ENCODE results near the gene MAP3K21.

MAP3K21 gene

DNA sequence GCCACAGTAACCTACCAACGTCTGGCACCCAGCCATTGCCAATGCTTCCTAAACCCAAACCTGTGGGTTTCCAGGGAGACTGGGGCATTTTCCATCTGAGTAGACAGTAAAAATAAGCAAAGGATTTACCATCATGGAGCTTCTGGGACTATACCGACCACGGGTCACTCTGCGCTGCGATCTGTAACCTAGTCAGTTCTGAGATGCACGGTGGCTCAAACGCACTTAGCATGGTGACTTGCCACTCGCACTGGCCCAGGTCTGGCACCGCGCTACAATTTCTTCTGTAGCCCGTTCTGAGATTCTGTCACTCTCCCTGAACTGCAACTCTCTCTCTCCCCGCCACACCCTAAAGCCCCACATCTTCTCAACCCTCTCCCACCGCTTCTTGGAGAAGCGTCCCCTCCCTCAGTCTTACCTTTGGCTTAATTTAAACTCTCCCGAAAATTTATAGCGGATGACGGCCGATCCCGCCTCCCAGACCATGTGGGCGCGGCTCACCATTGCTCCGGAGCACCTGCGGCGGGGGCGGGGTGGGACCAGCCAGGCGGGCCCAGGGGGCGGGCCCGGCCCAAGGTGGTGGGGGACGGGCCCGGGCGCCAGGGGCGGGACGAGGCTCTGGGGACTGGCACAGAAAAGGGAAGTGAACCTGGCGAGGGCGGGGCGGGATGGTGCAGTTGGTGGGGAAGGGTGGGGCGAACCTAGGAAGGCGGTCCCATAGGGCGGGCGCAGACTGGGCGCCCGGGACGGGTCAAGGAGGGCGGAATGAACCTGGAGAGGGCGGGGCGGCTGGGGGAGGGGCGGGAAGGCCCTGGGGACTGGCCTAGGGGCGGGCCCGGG is 493 bp upstream of the MAP3K21 start:
- H3K9me3 ChIP-seq (ENCODE audit: control insufficient read depth, low read length): no peaks in the 10 kb centered on the region
- peak overlapping the region; percentile 31 for H3K4me3 ChIP-seq (ENCODE audit: extremely low read depth, insufficient read depth, low read length, poor library complexity, severe bottlenecking)
- no peaks in the 10 kb centered on the region for H3K36me3 ChIP-seq (ENCODE audit: control insufficient read depth, insufficient read depth, low read length)
- WGBS, 2 experiments (ENCODE audit: insufficient coverage in 2 of 2): 5% methylated on average over 21 to 23 of the region's 49 CpGs
- no peak overlapping the region for H3K27ac ChIP-seq (ENCODE audit: low read depth, low read length, severe bottlenecking)
- no peaks in the 10 kb centered on the region for H3K4me1 ChIP-seq (ENCODE audit: control insufficient read depth, insufficient read depth, low read length, poor library complexity, severe bottlenecking)

DNA sequence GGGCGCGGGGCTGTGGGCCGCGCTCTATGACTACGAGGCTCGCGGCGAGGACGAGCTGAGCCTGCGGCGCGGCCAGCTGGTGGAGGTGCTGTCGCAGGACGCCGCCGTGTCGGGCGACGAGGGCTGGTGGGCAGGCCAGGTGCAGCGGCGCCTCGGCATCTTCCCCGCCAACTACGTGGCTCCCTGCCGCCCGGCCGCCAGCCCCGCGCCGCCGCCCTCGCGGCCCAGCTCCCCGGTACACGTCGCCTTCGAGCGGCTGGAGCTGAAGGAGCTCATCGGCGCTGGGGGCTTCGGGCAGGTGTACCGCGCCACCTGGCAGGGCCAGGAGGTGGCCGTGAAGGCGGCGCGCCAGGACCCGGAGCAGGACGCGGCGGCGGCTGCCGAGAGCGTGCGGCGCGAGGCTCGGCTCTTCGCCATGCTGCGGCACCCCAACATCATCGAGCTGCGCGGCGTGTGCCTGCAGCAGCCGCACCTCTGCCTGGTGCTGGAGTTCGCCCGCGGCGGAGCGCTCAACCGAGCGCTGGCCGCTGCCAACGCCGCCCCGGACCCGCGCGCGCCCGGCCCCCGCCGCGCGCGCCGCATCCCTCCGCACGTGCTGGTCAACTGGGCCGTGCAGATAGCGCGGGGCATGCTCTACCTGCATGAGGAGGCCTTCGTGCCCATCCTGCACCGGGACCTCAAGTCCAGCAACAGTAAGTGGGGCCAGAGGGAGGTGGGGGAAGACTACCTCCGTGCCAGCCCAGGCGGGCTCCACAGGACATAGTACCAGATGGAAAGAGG is 808 bp downstream of the MAP3K21 start:
- 1% methylated on average over 77 to 85 of the region's 96 CpGs for WGBS, 2 experiments (ENCODE audit: insufficient coverage in 2 of 2)
- Histone ChIP-seq H3K9me3 (ENCODE audit: control insufficient read depth, low read length) (no peaks in the 10 kb centered on the region), H3K4me1 (ENCODE audit: control insufficient read depth, insufficient read depth, low read length, poor library complexity, severe bottlenecking) (no peaks in the 10 kb centered on the region), H3K4me3 (ENCODE audit: extremely low read depth, insufficient read depth, low read length, poor library complexity, severe bottlenecking) (peak overlapping the region; percentile 51), H3K36me3 (ENCODE audit: control insufficient read depth, insufficient read depth, low read length) (no peaks in the 10 kb centered on the region), H3K27ac (ENCODE audit: low read depth, low read length, severe bottlenecking) (no peak overlapping the region)

- no peak overlapping the region for H3K27ac ChIP-seq (ENCODE audit: low read depth, low read length, severe bottlenecking)
- no peaks in the 10 kb centered on the region for H3K4me1 ChIP-seq (ENCODE audit: control insufficient read depth, insufficient read depth, low read length, poor library complexity, severe bottlenecking)
- H3K4me3 ChIP-seq (ENCODE audit: extremely low read depth, insufficient read depth, low read length, poor library complexity, severe bottlenecking): no peak overlapping the region
- H3K9me3 ChIP-seq (ENCODE audit: control insufficient read depth, low read length): no peaks in the 10 kb centered on the region
- H3K36me3 ChIP-seq (ENCODE audit: control insufficient read depth, insufficient read depth, low read length): no peaks in the 10 kb centered on the region
- 78 to 92% methylated on average over 5 to 8 of the region's 8 CpGs for WGBS, 2 experiments (ENCODE audit: insufficient coverage in 2 of 2)
These were observed 4.4 kb downstream of the MAP3K21 start for GRCh38 chr1:233331676-233332519.

DNA sequence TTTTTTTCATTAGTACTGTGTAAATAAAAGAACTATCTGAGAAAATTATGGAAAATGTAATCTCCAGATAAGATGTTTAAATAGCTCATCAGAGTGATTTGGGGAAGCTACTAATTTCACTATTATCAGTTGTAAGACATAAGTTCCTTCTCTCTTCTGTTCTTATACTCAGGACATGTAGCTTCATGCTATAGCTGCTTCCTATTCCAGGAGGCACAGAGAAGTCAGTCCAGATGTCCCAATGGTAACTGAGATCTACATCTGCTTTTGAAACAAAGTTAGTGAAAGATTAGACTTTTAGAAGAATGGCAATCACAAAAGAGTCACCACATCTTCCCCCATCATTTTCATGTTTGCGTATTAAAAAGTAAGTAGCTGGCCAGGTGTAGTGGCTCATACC is 5.6 kb downstream of the MAP3K21 start:
- H3K4me1 ChIP-seq (ENCODE audit: control insufficient read depth, insufficient read depth, low read length, poor library complexity, severe bottlenecking): no peaks in the 10 kb centered on the region
- no peak overlapping the region for H3K4me3 ChIP-seq (ENCODE audit: extremely low read depth, insufficient read depth, low read length, poor library complexity, severe bottlenecking)
- no peaks in the 10 kb centered on the region for H3K36me3 ChIP-seq (ENCODE audit: control insufficient read depth, insufficient read depth, low read length)
- WGBS, 2 experiments (ENCODE audit: insufficient coverage in 2 of 2): no CpG with 5 or more reads among the region's 1 CpG
- H3K27ac ChIP-seq (ENCODE audit: low read depth, low read length, severe bottlenecking): no peak overlapping the region
- no peaks in the 10 kb centered on the region for H3K9me3 ChIP-seq (ENCODE audit: control insufficient read depth, low read length)

- no peak overlapping the region for H3K27ac ChIP-seq (ENCODE audit: low read depth, low read length, severe bottlenecking)
- H3K36me3 ChIP-seq (ENCODE audit: control insufficient read depth, insufficient read depth, low read length): no peaks in the 10 kb centered on the region
- no peak overlapping the region for H3K4me3 ChIP-seq (ENCODE audit: extremely low read depth, insufficient read depth, low read length, poor library complexity, severe bottlenecking)
- no peaks in the 10 kb centered on the region for H3K4me1 ChIP-seq (ENCODE audit: control insufficient read depth, insufficient read depth, low read length, poor library complexity, severe bottlenecking)
- H3K9me3 ChIP-seq (ENCODE audit: control insufficient read depth, low read length): no peaks in the 10 kb centered on the region
- WGBS, 2 experiments (ENCODE audit: insufficient coverage in 2 of 2): 88 to 100% methylated on average over 6 to 7 of the region's 7 CpGs
These were observed 6.6 kb downstream of the MAP3K21 start for GRCh38 chr1:233334092-233334491.

DNA sequence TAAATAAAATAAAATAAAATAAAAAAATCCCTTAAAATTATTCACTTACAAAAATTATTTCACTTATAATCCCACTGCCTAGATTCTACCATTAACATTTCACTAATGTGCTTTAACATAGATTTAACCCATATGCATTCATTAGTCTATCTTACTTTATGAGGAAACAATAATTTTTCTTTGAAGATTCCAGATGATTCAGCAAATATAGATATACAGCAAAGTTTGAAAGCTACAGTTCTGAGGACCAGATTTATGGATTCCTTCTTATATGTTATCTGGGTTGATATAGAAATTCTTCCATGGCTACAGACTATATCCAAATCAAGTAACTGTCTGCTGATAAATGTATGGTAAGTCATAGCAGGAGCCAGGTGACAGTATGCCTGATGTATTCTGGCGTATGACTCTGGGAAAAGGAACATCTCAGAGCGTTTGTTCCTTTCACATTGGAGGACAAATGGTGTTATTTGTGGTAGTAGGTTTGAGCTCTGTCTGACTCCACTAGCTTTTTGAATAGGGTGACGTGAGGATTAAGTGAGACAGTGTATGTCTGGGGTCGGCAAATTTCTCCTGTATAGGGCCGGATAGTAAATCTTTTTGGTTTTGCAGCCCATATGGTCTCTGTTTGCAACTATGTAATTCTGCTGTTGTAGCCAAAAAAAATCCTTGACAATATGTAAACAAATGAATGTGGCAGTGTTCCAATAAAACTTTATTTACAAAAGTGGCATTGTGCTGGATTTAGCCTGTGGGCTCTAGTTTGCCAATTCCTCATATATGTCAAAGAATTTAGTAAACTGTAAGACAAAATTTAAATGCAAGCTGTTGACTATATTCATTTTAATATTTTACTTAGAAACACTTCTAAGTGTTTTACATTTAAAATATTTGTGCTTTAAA is 9.3 kb downstream of the MAP3K21 start:
- H3K36me3 ChIP-seq (ENCODE audit: control insufficient read depth, insufficient read depth, low read length): no peaks in the 10 kb centered on the region
- H3K27ac ChIP-seq (ENCODE audit: low read depth, low read length, severe bottlenecking): no peak overlapping the region
- no peak overlapping the region for H3K4me3 ChIP-seq (ENCODE audit: extremely low read depth, insufficient read depth, low read length, poor library complexity, severe bottlenecking)
- 86 to 93% methylated on average over 5 of the region's 5 CpGs for WGBS, 2 experiments (ENCODE audit: insufficient coverage in 2 of 2)
- H3K4me1 ChIP-seq (ENCODE audit: control insufficient read depth, insufficient read depth, low read length, poor library complexity, severe bottlenecking): no peaks in the 10 kb centered on the region
- no peaks in the 10 kb centered on the region for H3K9me3 ChIP-seq (ENCODE audit: control insufficient read depth, low read length)

DNA sequence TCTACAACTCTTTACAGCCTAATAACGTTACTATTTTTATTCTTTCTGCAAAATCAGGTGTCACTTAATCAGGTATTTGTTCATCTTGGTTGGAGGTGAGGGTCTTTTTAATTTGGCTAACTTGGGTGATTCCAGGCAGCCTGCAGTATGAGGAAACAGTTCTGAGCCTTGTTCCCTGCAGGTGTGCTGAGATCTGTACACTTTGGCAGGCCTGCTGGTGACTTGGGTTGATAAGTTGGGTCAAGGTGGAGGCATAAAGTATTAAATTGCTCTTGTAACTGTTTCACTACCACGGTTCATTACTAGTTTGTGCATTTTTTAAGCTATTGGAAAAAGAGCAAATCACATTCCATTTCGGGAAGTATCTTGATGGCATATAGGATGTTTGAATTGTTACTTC is 10.0 kb downstream of the MAP3K21 start:
- Histone ChIP-seq H3K36me3 (ENCODE audit: control insufficient read depth, insufficient read depth, low read length) (no peaks in the 10 kb centered on the region), H3K4me3 (ENCODE audit: extremely low read depth, insufficient read depth, low read length, poor library complexity, severe bottlenecking) (no peak overlapping the region), H3K9me3 (ENCODE audit: control insufficient read depth, low read length) (no peaks in the 10 kb centered on the region), H3K4me1 (ENCODE audit: control insufficient read depth, insufficient read depth, low read length, poor library complexity, severe bottlenecking) (no peaks in the 10 kb centered on the region), H3K27ac (ENCODE audit: low read depth, low read length, severe bottlenecking) (no peak overlapping the region)
- 87% methylated on average over 2 of the region's 3 CpGs; no CpG with 5 or more reads in 1 of the 2 experiments for WGBS, 2 experiments (ENCODE audit: insufficient coverage in 2 of 2)

DNA sequence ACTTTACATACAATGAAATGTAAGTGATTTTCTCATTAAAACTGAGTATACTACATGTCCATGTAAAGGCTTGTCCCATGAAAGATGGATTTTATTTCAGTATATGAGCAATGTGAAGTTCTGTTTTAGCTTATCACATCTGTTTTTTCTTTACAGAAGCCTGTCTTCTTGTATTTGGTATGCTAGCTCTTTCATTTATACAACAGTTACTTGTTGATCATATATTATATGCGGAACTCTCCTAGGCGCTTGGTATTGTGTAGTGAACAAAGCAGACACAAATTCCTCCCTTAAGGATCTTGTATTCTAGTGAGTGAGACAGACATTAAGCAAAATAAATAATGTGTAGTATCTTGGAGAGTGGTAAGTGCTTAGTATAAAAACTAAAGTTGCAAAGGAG is 10.6 kb downstream of the MAP3K21 start:
- H3K4me3 ChIP-seq (ENCODE audit: extremely low read depth, insufficient read depth, low read length, poor library complexity, severe bottlenecking): no peak overlapping the region
- no peak overlapping the region for H3K27ac ChIP-seq (ENCODE audit: low read depth, low read length, severe bottlenecking)
- H3K9me3 ChIP-seq (ENCODE audit: control insufficient read depth, low read length): no peaks in the 10 kb centered on the region
- WGBS, 2 experiments (ENCODE audit: insufficient coverage in 2 of 2): no CpG with 5 or more reads among the region's 2 CpGs
- no peaks in the 10 kb centered on the region for H3K36me3 ChIP-seq (ENCODE audit: control insufficient read depth, insufficient read depth, low read length)
- no peaks in the 10 kb centered on the region for H3K4me1 ChIP-seq (ENCODE audit: control insufficient read depth, insufficient read depth, low read length, poor library complexity, severe bottlenecking)

DNA sequence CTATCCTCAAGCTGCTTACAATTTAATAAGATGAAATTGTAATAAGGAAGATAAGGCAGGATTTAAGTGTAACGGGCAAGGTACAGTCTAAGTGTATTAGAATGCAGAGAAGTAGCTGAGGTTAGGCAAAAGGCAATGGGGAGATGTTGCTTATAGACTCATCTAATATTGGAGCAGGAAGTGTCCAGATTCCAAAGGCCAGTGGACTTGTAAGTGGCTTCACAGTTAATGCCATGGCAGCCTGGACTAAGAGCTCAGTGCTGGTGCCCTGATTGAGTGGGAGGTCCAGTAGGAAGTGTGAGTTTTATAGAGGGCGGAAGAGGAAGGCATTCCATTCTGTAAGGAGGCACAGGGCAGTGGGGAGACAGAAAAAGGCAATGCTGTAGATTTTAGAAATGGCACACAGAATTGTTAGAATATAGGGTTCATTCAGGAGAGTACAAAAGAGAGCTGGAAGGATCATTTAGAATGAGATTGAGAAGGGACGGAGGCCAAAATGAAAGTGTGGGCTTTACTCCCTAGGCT is 12.6 kb downstream of the MAP3K21 start:
- 81 to 85% methylated on average over 3 of the region's 3 CpGs for WGBS, 2 experiments (ENCODE audit: insufficient coverage in 2 of 2)

More for the DNA sequence above, 12.6 kb downstream of the MAP3K21 start:
- Histone ChIP-seq H3K4me3 (ENCODE audit: extremely low read depth, insufficient read depth, low read length, poor library complexity, severe bottlenecking) (no peak overlapping the region), H3K36me3 (ENCODE audit: control insufficient read depth, insufficient read depth, low read length) (no peaks in the 10 kb centered on the region), H3K4me1 (ENCODE audit: control insufficient read depth, insufficient read depth, low read length, poor library complexity, severe bottlenecking) (no peaks in the 10 kb centered on the region), H3K27ac (ENCODE audit: low read depth, low read length, severe bottlenecking) (no peak overlapping the region), H3K9me3 (ENCODE audit: control insufficient read depth, low read length) (no peaks in the 10 kb centered on the region)
